ENCODE measurements around the gene HSFX3.
"Not testable (repeated sequence)": the region's sequence is repeated elsewhere in the genome, so short reads cannot be mapped to it uniquely, and the experiment has no call there.

Gene HSFX3

DNA sequence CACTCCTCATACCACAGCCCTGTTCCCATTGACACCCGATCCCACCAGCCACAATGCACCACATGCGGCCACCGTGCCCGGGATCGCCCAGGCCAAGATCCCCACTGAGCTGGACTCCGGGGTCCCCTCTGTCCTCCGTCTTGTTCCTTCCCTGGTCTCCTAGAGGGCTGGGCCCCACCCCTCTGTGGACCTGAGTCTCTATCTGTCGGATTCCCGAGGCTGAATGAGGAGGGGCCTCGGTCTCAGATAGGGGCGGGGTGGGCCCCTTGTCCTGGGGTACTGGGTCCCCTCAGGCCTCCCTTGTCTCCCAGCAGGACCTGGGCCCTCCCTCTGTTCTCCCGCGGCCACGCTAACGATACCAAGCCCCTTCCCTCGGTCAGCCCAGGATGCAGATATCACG lies 35.9 kb upstream of the HSFX3 start:
- WGBS (ENCODE audit: extremely low coverage, insufficient coverage, low lambda C conversion rate), result no CpG with 5 or more reads among the region's 17 CpGs
- DNase-seq; H3K56ac ChIP-seq (ENCODE audit: low read length): not testable (repeated sequence)

DNA sequence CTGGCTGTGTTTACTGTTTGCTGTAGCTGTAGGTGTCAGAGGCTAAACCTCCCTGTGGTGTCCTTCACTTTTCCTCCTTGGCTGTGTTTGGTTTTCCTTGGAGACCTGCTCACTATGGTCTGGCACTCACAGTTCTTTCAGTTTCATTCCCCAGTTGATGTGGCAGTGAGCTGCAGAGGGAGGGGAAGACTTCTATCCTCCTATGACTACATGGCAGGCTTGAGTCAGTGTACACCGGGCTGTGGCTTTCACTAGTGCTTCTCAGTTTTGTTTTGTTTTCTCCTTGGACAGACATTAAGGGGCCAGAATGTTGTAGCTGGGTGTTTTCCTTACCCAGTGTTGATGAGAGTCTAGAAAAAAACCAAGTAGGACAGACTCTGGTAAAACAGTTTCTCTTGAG lies 23.7 kb upstream of the HSFX3 start:
- not testable (repeated sequence) for H3K27ac ChIP-seq (ENCODE audit: low read depth, low read length); H3K4me3 ChIP-seq (ENCODE audit: low read length); H3K18ac ChIP-seq (ENCODE audit: low read length); H3K4me2 ChIP-seq (ENCODE audit: low read length); H4K8ac ChIP-seq (ENCODE audit: low read depth, low read length); H2BK5ac ChIP-seq (ENCODE audit: low read length); H3K27me3 ChIP-seq (ENCODE audit: insufficient read depth, low read length, poor library complexity); H3K56ac ChIP-seq (ENCODE audit: low read length); H2BK15ac ChIP-seq (replicated peaks; ENCODE audit: low read depth); H4K5ac ChIP-seq (ENCODE audit: low read length); DNase-seq; H3K79me2 ChIP-seq (ENCODE audit: control insufficient read depth, insufficient read depth, low read length); H3K23ac ChIP-seq (ENCODE audit: low read length); H3K4ac ChIP-seq (ENCODE audit: low read depth, low read length); H3K9ac ChIP-seq (ENCODE audit: low read length); H2BK120ac ChIP-seq (ENCODE audit: low read depth, low read length); H3K4me1 ChIP-seq (ENCODE audit: control insufficient read depth, low read depth, low read length); H2AK5ac ChIP-seq (ENCODE audit: low read length); H3K79me1 ChIP-seq (ENCODE audit: low read length); H3K36me3 ChIP-seq (ENCODE audit: control insufficient read depth, insufficient read depth, low read length)
- WGBS (ENCODE audit: extremely low coverage, insufficient coverage, low lambda C conversion rate), result no CpG with 5 or more reads among the region's 1 CpG

More for the DNA sequence above, 35.9 kb upstream of the HSFX3 start:
- not testable (repeated sequence) for H2AK5ac ChIP-seq (ENCODE audit: low read length); H3K27ac ChIP-seq (ENCODE audit: low read depth, low read length); H4K8ac ChIP-seq (ENCODE audit: low read depth, low read length); H3K27me3 ChIP-seq (ENCODE audit: insufficient read depth, low read length, poor library complexity); H2BK15ac ChIP-seq (replicated peaks; ENCODE audit: low read depth); H3K79me1 ChIP-seq (ENCODE audit: low read length); H3K4me1 ChIP-seq (ENCODE audit: control insufficient read depth, low read depth, low read length); H2BK120ac ChIP-seq (ENCODE audit: low read depth, low read length); H4K5ac ChIP-seq (ENCODE audit: low read length); H3K18ac ChIP-seq (ENCODE audit: low read length); H3K79me2 ChIP-seq (ENCODE audit: control insufficient read depth, insufficient read depth, low read length); H3K4me3 ChIP-seq (ENCODE audit: low read length); H3K23ac ChIP-seq (ENCODE audit: low read length); H3K4me2 ChIP-seq (ENCODE audit: low read length); H3K4ac ChIP-seq (ENCODE audit: low read depth, low read length); H3K36me3 ChIP-seq (ENCODE audit: control insufficient read depth, insufficient read depth, low read length); H3K9ac ChIP-seq (ENCODE audit: low read length); H2BK5ac ChIP-seq (ENCODE audit: low read length)

DNA sequence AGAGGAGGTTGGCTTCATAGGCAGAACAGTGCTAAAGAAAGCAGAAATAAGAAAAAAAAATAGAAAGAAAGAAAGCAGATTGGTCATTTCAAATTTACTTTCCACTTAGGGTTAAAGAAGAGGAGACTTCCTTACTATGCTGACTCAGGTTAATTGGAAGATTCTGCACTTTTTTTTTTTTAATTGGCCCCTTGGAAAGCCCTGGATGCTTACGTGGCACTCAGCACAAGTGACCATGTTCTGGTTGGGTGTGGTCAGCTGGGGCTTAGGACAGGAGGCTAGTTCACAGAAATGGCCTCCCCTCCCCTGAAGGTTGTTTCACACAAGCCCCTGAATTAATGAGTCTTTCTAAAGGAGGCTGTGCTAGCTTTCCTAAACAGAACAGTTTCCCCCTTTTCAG lies 23.0 kb upstream of the HSFX3 start:
- Histone ChIP-seq H4K5ac (ENCODE audit: low read length) (no peak overlapping the region), H3K9ac (ENCODE audit: low read length) (no peak overlapping the region), H3K27me3 (ENCODE audit: insufficient read depth, low read length, poor library complexity) (no peaks in the 10 kb centered on the region), H3K56ac (ENCODE audit: low read length) (no peak overlapping the region), H3K4me3 (ENCODE audit: low read length) (no peak overlapping the region), H3K79me1 (ENCODE audit: low read length) (no peaks in the 10 kb centered on the region), H3K36me3 (ENCODE audit: control insufficient read depth, insufficient read depth, low read length) (no peaks in the 10 kb centered on the region), H2BK120ac (ENCODE audit: low read depth, low read length) (no peak overlapping the region), H3K18ac (ENCODE audit: low read length) (no peak overlapping the region), H3K27ac (ENCODE audit: low read depth, low read length) (no peak overlapping the region), H2BK5ac (ENCODE audit: low read length) (no peak overlapping the region), H3K79me2 (ENCODE audit: control insufficient read depth, insufficient read depth, low read length) (no peaks in the 10 kb centered on the region), H2AK5ac (ENCODE audit: low read length) (no peak overlapping the region), H3K23ac (ENCODE audit: low read length) (no peak overlapping the region), H4K8ac (ENCODE audit: low read depth, low read length) (no peak overlapping the region), H3K4me2 (ENCODE audit: low read length) (no peak overlapping the region), H3K4me1 (ENCODE audit: control insufficient read depth, low read depth, low read length) (no peaks in the 10 kb centered on the region), H3K4ac (ENCODE audit: low read depth, low read length) (no peak overlapping the region), H2BK15ac (replicated peaks; ENCODE audit: low read depth) (no peak overlapping the region)
- WGBS (ENCODE audit: extremely low coverage, insufficient coverage, low lambda C conversion rate), result no CpG with 5 or more reads among the region's 1 CpG
- no peak for DNase-seq

DNA sequence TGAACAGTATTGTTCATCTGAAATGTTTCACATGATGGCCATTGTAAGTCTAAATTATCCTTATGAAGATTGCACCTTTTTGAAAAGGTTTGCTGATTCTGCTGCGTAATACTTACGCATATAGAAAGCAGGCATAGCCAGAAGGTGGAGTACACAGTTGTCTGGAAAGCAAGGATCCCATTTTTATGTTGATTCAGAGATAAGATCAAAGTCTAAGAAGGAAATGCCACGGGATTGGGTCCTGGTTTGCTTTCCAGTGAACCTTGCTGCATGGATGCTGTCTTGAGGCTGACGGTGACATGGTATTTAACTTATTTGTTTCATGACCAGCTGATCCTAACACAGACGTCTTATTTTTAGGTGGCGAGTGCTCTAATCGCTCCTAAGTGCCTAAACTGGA lies 22.0 kb upstream of the HSFX3 start:
- H4K5ac ChIP-seq (ENCODE audit: low read length), result no peak overlapping the region
- H3K27me3 ChIP-seq (ENCODE audit: insufficient read depth, low read length, poor library complexity), result no peaks in the 10 kb centered on the region
- no peak overlapping the region for H3K9ac ChIP-seq (ENCODE audit: low read length)
- H2AK5ac ChIP-seq (ENCODE audit: low read length), result no peak overlapping the region
- no peaks in the 10 kb centered on the region for H3K79me2 ChIP-seq (ENCODE audit: control insufficient read depth, insufficient read depth, low read length)
- H2BK5ac ChIP-seq (ENCODE audit: low read length), result no peak overlapping the region
- H2BK120ac ChIP-seq (ENCODE audit: low read depth, low read length), result no peak overlapping the region
- H3K4me2 ChIP-seq (ENCODE audit: low read length), result no peak overlapping the region
- no peak overlapping the region for H2BK15ac ChIP-seq (replicated peaks; ENCODE audit: low read depth)
- H3K27ac ChIP-seq (ENCODE audit: low read depth, low read length), result no peak overlapping the region
- no peaks in the 10 kb centered on the region for H3K79me1 ChIP-seq (ENCODE audit: low read length)
- no peak overlapping the region for H3K56ac ChIP-seq (ENCODE audit: low read length)
- no peak overlapping the region for H3K4me3 ChIP-seq (ENCODE audit: low read length)
- no peak overlapping the region for H3K18ac ChIP-seq (ENCODE audit: low read length)
- no peaks in the 10 kb centered on the region for H3K4me1 ChIP-seq (ENCODE audit: control insufficient read depth, low read depth, low read length)
- H3K4ac ChIP-seq (ENCODE audit: low read depth, low read length), result no peak overlapping the region
- H3K36me3 ChIP-seq (ENCODE audit: control insufficient read depth, insufficient read depth, low read length), result no peaks in the 10 kb centered on the region
- DNase-seq, result no peak
- WGBS (ENCODE audit: extremely low coverage, insufficient coverage, low lambda C conversion rate), result no CpG with 5 or more reads among the region's 7 CpGs
- H4K8ac ChIP-seq (ENCODE audit: low read depth, low read length), result no peak overlapping the region
- no peak overlapping the region for H3K23ac ChIP-seq (ENCODE audit: low read length)

DNA sequence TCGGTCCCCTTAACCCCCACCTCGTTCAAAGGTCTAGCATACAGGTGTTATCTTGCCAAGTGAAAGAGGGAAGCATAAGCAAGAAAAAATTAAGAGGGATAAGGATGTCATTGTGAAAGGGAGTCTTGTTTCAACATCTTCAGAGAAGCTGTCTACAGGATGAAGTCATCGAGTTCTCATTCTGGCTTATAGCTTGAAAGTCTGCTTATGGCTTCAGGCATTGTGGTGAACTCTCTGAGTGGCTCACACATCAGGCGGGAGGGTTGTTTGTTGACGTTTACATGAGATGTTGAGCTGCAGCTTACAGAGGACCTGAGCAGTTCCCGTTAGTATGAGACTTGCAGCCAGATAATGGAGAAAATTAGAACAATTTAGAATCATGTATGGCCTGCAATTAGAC lies 20.9 kb upstream of the HSFX3 start:
- peak; percentile 28 for DNase-seq

DNA sequence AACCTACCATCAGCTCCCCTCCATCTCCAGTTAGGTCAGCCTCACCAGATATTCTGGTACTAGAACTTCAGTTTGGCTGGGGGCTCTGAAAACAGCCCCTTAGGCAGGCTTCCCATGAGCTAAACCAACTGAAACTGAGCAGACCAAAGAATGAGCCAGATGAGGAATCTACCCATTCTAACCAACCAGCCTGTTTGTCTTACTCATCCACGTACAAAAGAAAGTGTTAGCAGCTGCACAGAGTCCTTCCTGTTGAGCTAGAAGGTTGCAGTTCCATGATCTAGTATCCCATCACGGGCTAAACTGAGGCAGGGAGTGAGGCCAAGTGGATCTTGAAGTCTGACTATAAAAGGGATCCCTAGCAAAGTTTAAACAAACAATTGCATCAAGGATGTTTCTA lies 20.0 kb upstream of the HSFX3 start:
- Histone ChIP-seq H2AK5ac (ENCODE audit: low read length) (no peak overlapping the region), H2BK15ac (replicated peaks; ENCODE audit: low read depth) (no peak overlapping the region), H4K8ac (ENCODE audit: low read depth, low read length) (no peak overlapping the region), H3K27ac (ENCODE audit: low read depth, low read length) (no peak overlapping the region), H3K79me1 (ENCODE audit: low read length) (no peaks in the 10 kb centered on the region), H2BK5ac (ENCODE audit: low read length) (no peak overlapping the region), H3K79me2 (ENCODE audit: control insufficient read depth, insufficient read depth, low read length) (no peaks in the 10 kb centered on the region), H3K18ac (ENCODE audit: low read length) (no peak overlapping the region), H3K9ac (ENCODE audit: low read length) (no peak overlapping the region), H3K56ac (ENCODE audit: low read length) (no peak overlapping the region), H3K4me2 (ENCODE audit: low read length) (no peak overlapping the region), H3K36me3 (ENCODE audit: control insufficient read depth, insufficient read depth, low read length) (no peaks in the 10 kb centered on the region), H4K5ac (ENCODE audit: low read length) (no peak overlapping the region), H3K4me3 (ENCODE audit: low read length) (no peak overlapping the region), H3K4me1 (ENCODE audit: control insufficient read depth, low read depth, low read length) (no peaks in the 10 kb centered on the region), H3K27me3 (ENCODE audit: insufficient read depth, low read length, poor library complexity) (no peaks in the 10 kb centered on the region), H3K23ac (ENCODE audit: low read length) (no peak overlapping the region), H2BK120ac (ENCODE audit: low read depth, low read length) (no peak overlapping the region), H3K4ac (ENCODE audit: low read depth, low read length) (no peak overlapping the region)
- DNase-seq, result no peak
- no CpG with 5 or more reads among the region's 2 CpGs for WGBS (ENCODE audit: extremely low coverage, insufficient coverage, low lambda C conversion rate)

More for the DNA sequence above, 20.9 kb upstream of the HSFX3 start:
- no peak overlapping the region for H3K9ac ChIP-seq (ENCODE audit: low read length)
- H4K8ac ChIP-seq (ENCODE audit: low read depth, low read length), result no peak overlapping the region
- no peaks in the 10 kb centered on the region for H3K4me1 ChIP-seq (ENCODE audit: control insufficient read depth, low read depth, low read length)
- H3K27me3 ChIP-seq (ENCODE audit: insufficient read depth, low read length, poor library complexity), result no peaks in the 10 kb centered on the region
- no peaks in the 10 kb centered on the region for H3K79me2 ChIP-seq (ENCODE audit: control insufficient read depth, insufficient read depth, low read length)
- no peak overlapping the region for H3K4me3 ChIP-seq (ENCODE audit: low read length)
- H3K23ac ChIP-seq (ENCODE audit: low read length), result no peak overlapping the region
- no peak overlapping the region for H3K18ac ChIP-seq (ENCODE audit: low read length)
- H2BK15ac ChIP-seq (replicated peaks; ENCODE audit: low read depth), result no peak overlapping the region
- H3K36me3 ChIP-seq (ENCODE audit: control insufficient read depth, insufficient read depth, low read length), result no peaks in the 10 kb centered on the region
- H3K4ac ChIP-seq (ENCODE audit: low read depth, low read length), result no peak overlapping the region
- no peak overlapping the region for H3K27ac ChIP-seq (ENCODE audit: low read depth, low read length)
- no peak overlapping the region for H2BK5ac ChIP-seq (ENCODE audit: low read length)
- no CpG with 5 or more reads among the region's 6 CpGs for WGBS (ENCODE audit: extremely low coverage, insufficient coverage, low lambda C conversion rate)
- H3K56ac ChIP-seq (ENCODE audit: low read length), result no peak overlapping the region
- no peak overlapping the region for H3K4me2 ChIP-seq (ENCODE audit: low read length)
- no peak overlapping the region for H4K5ac ChIP-seq (ENCODE audit: low read length)
- no peak overlapping the region for H2AK5ac ChIP-seq (ENCODE audit: low read length)
- no peaks in the 10 kb centered on the region for H3K79me1 ChIP-seq (ENCODE audit: low read length)
- H2BK120ac ChIP-seq (ENCODE audit: low read depth, low read length), result no peak overlapping the region

Measured in mesendoderm (in vitro differentiated cells).